Measurements from ENCODE around the gene SPDYE2B. TPM values are rescaled to one million over a fixed set of nuclear protein-coding genes. Genes with fewer than 3 reads are reported as not detected.
"Not testable (repeated sequence)": the region's sequence is repeated elsewhere in the genome, so short reads cannot be mapped to it uniquely, and the experiment has no call there.

Gene SPDYE2B
- total and polyA plus RNA-seq, 8 donors, result 2.2 to 4.7 (median 2.7) TPM; not detected in 2

GRCh38 chr7:102671166-102671955, 21.2 kb downstream of the SPDYE2B start, which contains the start of gene POLR2J2:
TSS of gene POLR2J2 (minus strand) at chr7:102671663. CDS start at chr7:102671601, 62 bp downstream.
- DNase-seq (peak in 1 of 4 donors; percentile 80), ATAC-seq (peak; percentile 73)
- intact Hi-C loops (cut with DNase I); H3K36me3 ChIP-seq; H3K27me3 ChIP-seq; H3K9me3 ChIP-seq; H3K27ac ChIP-seq; H3K4me1 ChIP-seq: not testable (repeated sequence)
- H3K4me3 ChIP-seq, result peak within 1 kb of the TSS in 1 of 2 donors; percentile 27

GRCh38 chr7:102671956-102672307, 21.8 kb downstream of the SPDYE2B start:
- H3K4me3 ChIP-seq; H3K27ac ChIP-seq; H3K4me1 ChIP-seq; H3K27me3 ChIP-seq; DNase-seq; H3K36me3 ChIP-seq; H3K9me3 ChIP-seq; intact Hi-C loops (cut with DNase I): not testable (repeated sequence)
- ATAC-seq, result peak; percentile 44

DNA sequence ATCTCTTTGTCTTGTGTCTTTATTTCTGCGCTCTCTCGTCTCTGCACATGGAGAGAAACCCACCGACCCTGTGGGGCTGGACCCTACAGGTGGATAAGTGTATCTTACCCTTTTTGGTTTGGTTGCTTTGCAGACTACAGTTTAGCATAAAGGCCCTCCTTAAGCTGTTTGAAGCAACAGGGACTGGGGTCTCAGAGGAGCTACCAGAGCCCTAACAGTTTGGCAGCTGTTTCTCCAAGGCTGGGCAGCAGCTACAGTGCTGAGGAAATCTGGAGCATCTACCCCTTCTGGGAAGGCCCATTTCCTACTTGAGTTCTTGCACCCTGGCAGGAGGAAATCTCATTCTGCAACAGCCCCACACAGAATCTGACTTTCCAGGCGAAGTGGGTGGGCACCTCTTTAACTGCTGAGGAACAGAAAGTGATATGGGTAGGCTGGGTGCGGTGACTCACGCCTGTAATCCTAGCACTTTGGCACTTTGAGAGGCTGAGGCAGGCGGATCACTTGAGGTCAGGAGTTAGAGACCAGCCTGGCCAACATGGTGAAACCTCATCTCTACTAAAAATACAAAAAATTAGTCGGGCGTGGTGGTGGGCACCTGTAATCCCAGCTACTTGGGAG, 23.4 kb downstream of the SPDYE2B start:
- peak; percentile 3 for ATAC-seq
- not testable (repeated sequence) for H3K27me3 ChIP-seq

GRCh38 chr7:102675545-102675944, 25.4 kb downstream of the SPDYE2B start:
- ATAC-seq, result not testable (repeated sequence)

More for the DNA sequence above, 23.4 kb downstream of the SPDYE2B start:
- H3K4me3 ChIP-seq; H3K4me1 ChIP-seq; DNase-seq; intact Hi-C loops (cut with DNase I); H3K27ac ChIP-seq; H3K36me3 ChIP-seq; H3K9me3 ChIP-seq: not testable (repeated sequence)

GRCh38 chr7:102680780-102681179, 30.7 kb downstream of the SPDYE2B start:
- H3K27ac ChIP-seq; intact Hi-C loops (cut with DNase I); H3K9me3 ChIP-seq; H3K4me1 ChIP-seq; H3K4me3 ChIP-seq; DNase-seq; H3K36me3 ChIP-seq; H3K27me3 ChIP-seq: not testable (repeated sequence)
- ATAC-seq, result peak; percentile 6

More at GRCh38 chr7:102675545-102675944, 25.4 kb downstream of the SPDYE2B start:
- H3K4me1 ChIP-seq; H3K27me3 ChIP-seq; H3K27ac ChIP-seq; H3K9me3 ChIP-seq; intact Hi-C loops (cut with DNase I); H3K36me3 ChIP-seq; H3K4me3 ChIP-seq: not testable (repeated sequence)
- peak in 2 of 4 donors; percentile 24 to 37 for DNase-seq

DNA sequence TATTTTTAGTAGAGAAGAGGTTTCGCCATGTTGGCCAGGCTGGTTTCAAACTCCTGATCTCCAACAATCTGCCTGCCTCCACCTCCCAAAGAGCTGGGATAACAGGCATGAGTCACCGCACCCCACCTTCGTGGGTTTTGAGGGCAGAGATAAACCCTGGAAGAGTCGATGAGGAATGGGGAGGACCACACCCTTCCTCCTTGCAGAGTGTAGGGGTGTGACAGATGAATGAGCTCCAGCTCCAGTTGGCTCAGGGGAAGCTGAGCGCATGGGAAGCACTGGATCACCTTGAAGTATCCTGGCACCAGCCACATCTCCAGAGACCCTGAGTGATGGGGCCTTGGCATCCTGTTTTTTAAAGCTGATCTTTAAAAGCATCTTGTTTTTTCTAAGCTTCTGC, 32.4 kb downstream of the SPDYE2B start:
- H3K9me3 ChIP-seq; H3K27ac ChIP-seq; H3K4me3 ChIP-seq; H3K27me3 ChIP-seq; intact Hi-C loops (cut with DNase I); H3K4me1 ChIP-seq; ATAC-seq; H3K36me3 ChIP-seq; DNase-seq: not testable (repeated sequence)

DNA sequence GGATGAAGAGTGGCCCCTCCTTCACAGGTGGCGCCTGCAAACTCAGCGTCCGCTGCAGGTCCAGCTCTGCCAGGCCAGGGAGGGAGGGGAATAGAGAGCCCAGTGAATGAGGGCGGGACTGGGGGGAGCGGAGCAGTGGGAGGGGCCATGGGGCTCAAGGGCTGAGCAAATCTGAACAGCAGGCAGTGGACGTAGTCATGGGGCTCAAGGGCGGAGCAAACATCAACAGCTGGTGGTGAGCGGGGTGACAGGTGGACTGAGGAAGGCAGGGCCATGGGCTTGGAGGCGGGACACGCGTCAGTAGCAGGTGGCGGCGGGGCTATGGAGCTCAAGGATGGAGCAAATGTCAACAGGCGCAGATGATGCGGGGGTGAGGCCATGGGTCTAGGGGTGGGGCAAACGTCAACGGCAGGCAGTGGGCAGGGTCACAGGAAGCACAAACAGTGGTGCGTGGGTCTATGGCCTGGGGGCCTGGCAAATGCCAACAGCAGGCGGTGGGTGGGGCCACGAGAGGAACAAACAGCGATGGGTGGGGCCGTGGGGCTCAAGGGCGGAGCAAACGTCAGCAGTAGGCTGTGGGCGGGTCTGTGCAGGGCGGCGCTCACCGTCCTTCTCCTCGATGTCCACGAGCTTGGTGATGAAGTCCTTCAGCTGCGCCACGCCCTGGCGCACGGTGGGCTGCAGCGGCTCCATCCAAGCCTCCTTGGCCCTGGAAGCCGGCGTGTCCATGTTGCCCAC, 38.3 kb downstream of the SPDYE2B start:
- H3K36me3 ChIP-seq; intact Hi-C loops (cut with DNase I); H3K27ac ChIP-seq; DNase-seq; H3K27me3 ChIP-seq; H3K4me1 ChIP-seq; H3K9me3 ChIP-seq; H3K4me3 ChIP-seq: not testable (repeated sequence)
- peak; percentile 94 for ATAC-seq

- peak in 1 of 4 donors; percentile 72 for DNase-seq
Measured at GRCh38 chr7:102689436-102690282, 39.5 kb downstream of the SPDYE2B start.

DNA sequence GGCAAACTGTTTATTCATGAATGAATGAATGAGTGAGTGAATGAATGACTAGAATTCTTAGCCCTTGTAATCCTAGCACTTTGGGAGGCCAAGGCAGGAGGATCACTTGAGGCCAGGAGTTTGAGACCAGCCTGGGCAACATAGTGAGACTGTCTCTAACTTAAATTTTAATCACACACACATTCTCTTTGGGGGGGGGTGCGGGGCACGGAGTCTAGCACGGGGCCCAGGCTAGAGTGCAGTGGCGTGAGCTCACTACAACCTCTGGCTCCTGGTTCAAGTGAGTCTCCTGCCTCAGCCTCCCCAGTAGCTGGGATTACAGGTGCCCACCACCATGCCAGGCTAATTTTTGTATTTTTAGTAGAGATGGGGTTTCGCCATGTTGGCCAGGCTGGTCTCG, 40.5 kb downstream of the SPDYE2B start:
- H3K27ac ChIP-seq; intact Hi-C loops (cut with DNase I); H3K36me3 ChIP-seq; H3K27me3 ChIP-seq; H3K4me1 ChIP-seq; H3K4me3 ChIP-seq; H3K9me3 ChIP-seq; ATAC-seq: not testable (repeated sequence)
- peak in 1 of 4 donors; percentile 53 for DNase-seq

More at GRCh38 chr7:102689436-102690282, 39.5 kb downstream of the SPDYE2B start:
- intact Hi-C loops (cut with DNase I); H3K9me3 ChIP-seq; H3K4me3 ChIP-seq; H3K27me3 ChIP-seq; H3K36me3 ChIP-seq; H3K27ac ChIP-seq; H3K4me1 ChIP-seq: not testable (repeated sequence)
- peak; percentile 44 for ATAC-seq

GRCh38 chr7:102694008-102694407, 43.9 kb downstream of the SPDYE2B start:
- H3K4me3 ChIP-seq; intact Hi-C loops (cut with DNase I); H3K4me1 ChIP-seq; H3K36me3 ChIP-seq; ATAC-seq; H3K9me3 ChIP-seq; DNase-seq; H3K27me3 ChIP-seq; H3K27ac ChIP-seq: not testable (repeated sequence)

GRCh38 chr7:102695033-102695552, 45.0 kb downstream of the SPDYE2B start:
- H3K4me3 ChIP-seq; H3K36me3 ChIP-seq; H3K9me3 ChIP-seq; DNase-seq; intact Hi-C loops (cut with DNase I); H3K27ac ChIP-seq; ATAC-seq; H3K27me3 ChIP-seq; H3K4me1 ChIP-seq: not testable (repeated sequence)

- H3K27me3 ChIP-seq; H3K9me3 ChIP-seq; DNase-seq; H3K27ac ChIP-seq; H3K36me3 ChIP-seq; H3K4me3 ChIP-seq; H3K4me1 ChIP-seq; ATAC-seq; intact Hi-C loops (cut with DNase I): not testable (repeated sequence)
Measured at GRCh38 chr7:102696009-102696408, 45.9 kb downstream of the SPDYE2B start.
